H9 (cell line): ENCODE results near the gene PROSER3. TPM values are rescaled to one million over a fixed set of nuclear protein-coding genes. Genes with fewer than 3 reads are reported as not detected.

Source experiments
- DNase-seq: peaks from one replicate; pipeline ENCODE4 v3.0.0-alpha.2; 2017
- H2AFZ ChIP-seq: one replicate; pipeline ENCODE4 v1.6.1; 2013; ENCODE audit warnings: mild to moderate bottlenecking, low read length, control low read depth, moderate library complexity
- H2AK5ac ChIP-seq: 2 replicates; pipeline ENCODE4 v1.6.1; 2013; ENCODE audit warnings: low read length, control low read depth, mixed read lengths; ENCODE audit not compliant: insufficient read length
- H2BK120ac ChIP-seq: one replicate; pipeline ENCODE4 v1.6.1; 2013; ENCODE audit warnings: low read depth, mild to moderate bottlenecking, low read length, control low read depth, inconsistent platforms; ENCODE audit not compliant: poor library complexity, severe bottlenecking
- H2BK12ac ChIP-seq: 2 replicates; pipeline ENCODE4 v1.6.1; 2013; ENCODE audit warnings: low read length, control low read depth, mixed read lengths, low read depth; ENCODE audit not compliant: insufficient read length
- H2BK15ac ChIP-seq: 2 replicates; pipeline ENCODE4 v1.6.1; 2013; ENCODE audit warnings: low read depth, low read length, control low read depth
- H2BK20ac ChIP-seq: one replicate; pipeline ENCODE4 v1.6.1; 2013; ENCODE audit warnings: low read depth, mild to moderate bottlenecking, low read length, control low read depth, inconsistent platforms; ENCODE audit not compliant: poor library complexity, severe bottlenecking
- H2BK5ac ChIP-seq: 2 replicates; pipeline ENCODE4 v1.6.1; 2013; ENCODE audit warnings: low read length, control low read depth, mixed read lengths; ENCODE audit not compliant: insufficient read length
- H3K14ac ChIP-seq: 2 replicates; pipeline ENCODE4 v1.6.1; 2013; ENCODE audit warnings: low read length, control low read depth; ENCODE audit not compliant: insufficient read depth
- H3K18ac ChIP-seq: 2 replicates; pipeline ENCODE4 v1.6.1; 2013; ENCODE audit warnings: low read depth, mild to moderate bottlenecking, mixed read lengths, low read length, control low read depth; ENCODE audit not compliant: insufficient read length
- H3K23ac ChIP-seq: 2 replicates; pipeline ENCODE4 v1.6.1; 2013; ENCODE audit warnings: low read length, control low read depth, mixed read lengths, low read depth; ENCODE audit not compliant: insufficient read length
- H3K23me2 ChIP-seq: 2 replicates; pipeline ENCODE4 v1.6.1; 2013; ENCODE audit warnings: low read depth, mild to moderate bottlenecking, mixed read lengths, low read length, control low read depth; ENCODE audit not compliant: insufficient read length, poor library complexity, severe bottlenecking
- H3K27ac ChIP-seq: 2 replicates; pipeline ENCODE4 v1.5.1; 2013; ENCODE audit warnings: low read length, control low read depth, mixed read lengths, low read depth; ENCODE audit not compliant: insufficient read length
- H3K27me3 ChIP-seq: 2 replicates; pipeline ENCODE4 v1.6.1; 2013; ENCODE audit warnings: low read length, control low read depth, inconsistent platforms; ENCODE audit not compliant: insufficient read depth
- H3K4ac ChIP-seq: 2 replicates; pipeline ENCODE4 v1.6.1; 2013; ENCODE audit warnings: low read depth, mild to moderate bottlenecking, control low read depth, inconsistent platforms, low read length, moderate library complexity
- H3K4me1 ChIP-seq: 2 replicates; pipeline ENCODE4 v1.6.1; 2013; ENCODE audit warnings: low read length, control low read depth, inconsistent platforms; ENCODE audit not compliant: insufficient read depth
- H3K4me2 ChIP-seq: 2 replicates; pipeline ENCODE4 v1.6.1; 2013; ENCODE audit warnings: low read length, control low read depth, mixed read lengths; ENCODE audit not compliant: insufficient read length, insufficient read depth
- H3K56ac ChIP-seq: 2 replicates; pipeline ENCODE4 v1.6.1; 2013; ENCODE audit warnings: low read depth, mild to moderate bottlenecking, mixed read lengths, low read length, control low read depth; ENCODE audit not compliant: insufficient read length
- H3K79me1 ChIP-seq: 2 replicates; pipeline ENCODE4 v1.6.1; 2013; ENCODE audit warnings: low read depth, mild to moderate bottlenecking, moderate library complexity, low read length, control low read depth, inconsistent platforms; ENCODE audit not compliant: insufficient read depth, poor library complexity, severe bottlenecking
- H3K79me2 ChIP-seq: 2 replicates; pipeline ENCODE4 v1.6.1; 2013; ENCODE audit warnings: low read length, control low read depth, inconsistent platforms; ENCODE audit not compliant: insufficient read depth
- H3K9ac ChIP-seq: 2 replicates; pipeline ENCODE4 v1.6.1; 2013; ENCODE audit warnings: low read length, control low read depth, mixed read lengths; ENCODE audit not compliant: insufficient read length; ENCODE audit errors: extremely low read depth
- H3K9me3 ChIP-seq: one replicate; pipeline ENCODE4 v1.6.1; 2013; ENCODE audit warnings: low read depth, low read length, inconsistent platforms; ENCODE audit not compliant: control insufficient read depth
- H3T11ph ChIP-seq: one replicate; pipeline ENCODE4 v1.6.1; 2013; ENCODE audit warnings: mild to moderate bottlenecking, low read length, control low read depth, inconsistent platforms
- H4K20me1 ChIP-seq: one replicate; pipeline ENCODE4 v1.6.1; 2013; ENCODE audit not compliant: control insufficient read depth, insufficient read length, insufficient read depth
- H4K5ac ChIP-seq: 2 replicates; pipeline ENCODE4 v1.6.1; 2013; ENCODE audit warnings: low read depth, mild to moderate bottlenecking, mixed read lengths, low read length, control low read depth; ENCODE audit not compliant: insufficient read length
- H4K8ac ChIP-seq: replicated peaks from 2 replicates; pipeline ENCODE4 v1.6.1; 2013; ENCODE audit warnings: low read length, control low read depth, mixed read lengths, low read depth; ENCODE audit not compliant: insufficient read length
- H4K91ac ChIP-seq: 2 replicates; pipeline ENCODE4 v1.6.1; 2013; ENCODE audit warnings: low read depth, mild to moderate bottlenecking, moderate library complexity, mixed read lengths, low read length, control low read depth; ENCODE audit not compliant: insufficient read length
- H3K27ac Mint-ChIP-seq, 3 experiments: 2 replicates in 2 of 3; 3 replicates in 1 of 3; pipeline ENCODE4 v1.8.0; 2020 to 2021; ENCODE audit warnings: mixed read lengths in 3 of 3, mild to moderate bottlenecking in 1 of 3, moderate library complexity in 1 of 3
- H3K27me3 Mint-ChIP-seq: 2 replicates; pipeline ENCODE4 v1.8.0; 2021; ENCODE audit warnings: low read depth, mild to moderate bottlenecking, moderate library complexity, mixed read lengths
- H3K36me3 Mint-ChIP-seq, 3 experiments: 2 replicates in 2 of 3; 3 replicates in 1 of 3; pipeline ENCODE4 v1.8.0; 2020 to 2021; ENCODE audit warnings: low read depth in 3 of 3, mixed read lengths in 3 of 3; ENCODE audit not compliant: insufficient read depth in 1 of 3
- H3K4me1 Mint-ChIP-seq, 2 experiments: 2 replicates each; pipeline ENCODE4 v1.8.0; 2020; ENCODE audit warnings: mixed read lengths in 2 of 2
- H3K4me3 Mint-ChIP-seq, 2 experiments: 2 replicates in 1 of 2; 3 replicates in 1 of 2; pipeline ENCODE4 v1.8.0; 2020 to 2021; ENCODE audit warnings: mild to moderate bottlenecking in 2 of 2, mixed read lengths in 2 of 2, moderate library complexity in 1 of 2
- H3K9me3 Mint-ChIP-seq, 2 experiments: 2 replicates in 1 of 2; 3 replicates in 1 of 2; pipeline ENCODE4 v1.8.0; 2020; ENCODE audit warnings: mild to moderate bottlenecking in 2 of 2, mixed read lengths in 2 of 2, moderate library complexity in 1 of 2
- WGBS: extraction: QIAGEN DNeasy Blood & Tissue Kit; methylation state at CpG from one replicate; pipeline ENCODE4 v1.1.7; 2013; ENCODE audit warnings: missing lambda C conversion rate, low lambda C conversion rate, mixed read lengths; ENCODE audit not compliant: insufficient read length; ENCODE audit errors: extremely low coverage; 5-methylcytosine and 5-hydroxymethylcytosine counted together
- total RNA-seq: library from RNA; stranded (reverse); gene quantifications from 2 replicates; pipeline ENCODE4 v1.2.1, GENCODE V29; 2021
- TF ChIP-seq, protein P1 (sequence below): fragments of 200-600 bp; sonication (generic); conservative IDR thresholded peaks from 3 replicates; pipeline ENCODE4 v1.8.0; 2021; ENCODE audit warnings: antibody characterized with exemption, mild to moderate bottlenecking

PROSER3 gene
- total RNA-seq, 1 experiment from 2014 or later = 29.1 TPM

DNA sequence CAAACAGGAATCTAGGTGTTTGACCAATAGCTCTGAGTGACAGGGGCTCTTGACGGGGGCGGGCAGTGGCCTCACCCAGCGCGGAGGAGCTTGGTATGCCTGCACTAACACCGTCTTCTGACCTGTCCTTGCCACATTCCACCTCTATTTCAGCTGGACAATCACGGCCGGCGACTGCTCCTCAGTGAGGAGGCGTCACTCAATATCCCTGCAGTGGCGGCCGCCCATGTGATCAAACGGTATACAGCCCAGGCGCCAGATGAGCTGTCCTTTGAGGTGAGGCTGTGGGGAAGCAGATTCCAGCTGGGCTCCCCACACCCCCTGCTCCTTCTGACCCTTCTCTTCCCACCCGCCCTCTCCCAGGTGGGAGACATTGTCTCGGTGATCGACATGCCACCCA lies 22.1 kb downstream of the PROSER3 start:
- no peak overlapping the region for H2BK15ac ChIP-seq
- H3K23ac ChIP-seq = no peak overlapping the region

More for the DNA sequence above, 22.1 kb downstream of the PROSER3 start:
- Histone ChIP-seq H2AFZ (no peak overlapping the region), H3K4ac (no peak overlapping the region), H2BK120ac (no peak overlapping the region), H3K9ac (no peak overlapping the region), H2BK5ac (no peak overlapping the region), H3K56ac (no peak overlapping the region), H2BK12ac (no peak overlapping the region), H3K9me3 (no peaks in the 10 kb centered on the region), H3K23me2 (peaks cover 9% of the 10 kb centered on the region), H2AK5ac (no peak overlapping the region), H4K8ac (no peak overlapping the region), H3K18ac (no peak overlapping the region), H3K27ac (no peak overlapping the region), H3K27me3 (no peaks in the 10 kb centered on the region), H3K79me1 (no peaks in the 10 kb centered on the region), H3T11ph (no peak overlapping the region), H2BK20ac (no peak overlapping the region), H3K79me2 (no peaks in the 10 kb centered on the region), H4K20me1 (no peaks in the 10 kb centered on the region), H3K14ac (no peak overlapping the region), H3K4me1 (peaks cover 5% of the 10 kb centered on the region; the same call in 1 of the 2 replicates), H4K5ac (no peak overlapping the region), H3K4me2 (no peak overlapping the region), H4K91ac (no peak overlapping the region)
- WGBS = no CpG with 5 or more reads among the region's 16 CpGs
- Mint-ChIP-seq H3K36me3 (peaks cover 0 to 8% (median 2%) of the 10 kb centered on the region in 3 experiments; a peak in 2 of 7 replicates), H3K27ac (no peak overlapping the region; a peak in 1 of 7 replicates), H3K4me3 (no peak overlapping the region), H3K27me3 (peaks cover 21% of the 10 kb centered on the region), H3K4me1 (peaks cover 36 to 44% of the 10 kb centered on the region in 2 experiments), H3K9me3 (no peaks in the 10 kb centered on the region; a peak in 1 of 5 replicates)
- TF ChIP-seq, protein P1, sequence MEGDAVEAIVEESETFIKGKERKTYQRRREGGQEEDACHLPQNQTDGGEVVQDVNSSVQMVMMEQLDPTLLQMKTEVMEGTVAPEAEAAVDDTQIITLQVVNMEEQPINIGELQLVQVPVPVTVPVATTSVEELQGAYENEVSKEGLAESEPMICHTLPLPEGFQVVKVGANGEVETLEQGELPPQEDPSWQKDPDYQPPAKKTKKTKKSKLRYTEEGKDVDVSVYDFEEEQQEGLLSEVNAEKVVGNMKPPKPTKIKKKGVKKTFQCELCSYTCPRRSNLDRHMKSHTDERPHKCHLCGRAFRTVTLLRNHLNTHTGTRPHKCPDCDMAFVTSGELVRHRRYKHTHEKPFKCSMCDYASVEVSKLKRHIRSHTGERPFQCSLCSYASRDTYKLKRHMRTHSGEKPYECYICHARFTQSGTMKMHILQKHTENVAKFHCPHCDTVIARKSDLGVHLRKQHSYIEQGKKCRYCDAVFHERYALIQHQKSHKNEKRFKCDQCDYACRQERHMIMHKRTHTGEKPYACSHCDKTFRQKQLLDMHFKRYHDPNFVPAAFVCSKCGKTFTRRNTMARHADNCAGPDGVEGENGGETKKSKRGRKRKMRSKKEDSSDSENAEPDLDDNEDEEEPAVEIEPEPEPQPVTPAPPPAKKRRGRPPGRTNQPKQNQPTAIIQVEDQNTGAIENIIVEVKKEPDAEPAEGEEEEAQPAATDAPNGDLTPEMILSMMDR = no peak
- no peak for DNase-seq
